ENCODE data around the gene CCDC195.

The CCDC195 gene

DNA sequence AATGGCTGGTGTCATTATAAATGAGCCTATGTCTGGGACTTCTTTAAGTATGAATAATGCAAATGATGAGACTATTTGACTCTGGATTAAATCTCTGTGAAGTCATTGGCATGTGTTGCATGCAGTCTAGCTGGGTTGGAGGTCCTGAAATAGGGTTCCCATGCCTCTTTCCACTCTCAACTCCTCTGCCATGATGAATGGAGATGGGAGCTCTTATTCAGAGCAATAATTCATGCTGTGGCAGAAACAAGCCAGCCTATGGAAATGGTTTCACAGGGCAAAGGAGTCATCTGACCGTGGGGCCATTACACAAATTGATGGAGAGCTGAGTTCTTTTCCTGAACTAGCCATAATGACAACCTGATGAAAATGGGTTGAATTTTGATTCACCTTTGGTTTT lies 15.5 kb upstream of the CCDC195 start:
- Histone ChIP-seq H3K27ac (ENCODE audit: poor library complexity, severe bottlenecking) (no peak overlapping the region), H3K36me3 (ENCODE audit: low read depth) (no peaks in the 10 kb centered on the region), H3K4me3 (ENCODE audit: severe bottlenecking) (no peak overlapping the region), H3K4me1 (ENCODE audit: insufficient read depth, poor library complexity, severe bottlenecking) (no peaks in the 10 kb centered on the region), H3K27me3 (ENCODE audit: insufficient read depth, poor library complexity, severe bottlenecking) (no peaks in the 10 kb centered on the region), H3K9me3 (ENCODE audit: severe bottlenecking) (no peaks in the 10 kb centered on the region)
- DNase-seq (ENCODE audit: low spot score) (no peak), ATAC-seq (ENCODE audit: low read depth) (no peak)
- no peak for TF ChIP-seq CTCF (IDR thresholded peaks at IDR 0.05; ENCODE audit: poor library complexity, severe bottlenecking)

DNA sequence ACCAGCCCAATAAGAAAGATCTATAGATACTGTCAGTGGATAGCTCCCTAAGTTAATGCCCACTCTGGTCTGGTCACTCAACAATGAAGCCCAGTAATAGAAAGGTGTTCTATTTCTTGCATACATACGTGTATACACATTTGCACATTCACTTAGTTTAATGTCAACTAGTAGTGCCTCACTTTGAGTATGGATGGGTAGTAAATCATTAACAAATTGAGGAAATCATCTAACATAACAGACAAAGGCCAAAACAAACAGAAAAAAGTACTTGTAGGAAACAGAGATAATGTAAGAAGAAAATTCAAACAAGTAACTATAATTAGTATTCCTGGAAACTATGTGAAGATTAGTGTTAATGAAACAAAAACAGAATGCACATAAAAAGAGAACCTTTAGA lies 13.3 kb upstream of the CCDC195 start:
- DNase-seq (ENCODE audit: low spot score), result no peak
- no peaks in the 10 kb centered on the region for H3K4me1 ChIP-seq (ENCODE audit: insufficient read depth, poor library complexity, severe bottlenecking)
- H3K36me3 ChIP-seq (ENCODE audit: low read depth), result no peaks in the 10 kb centered on the region
- no peak overlapping the region for H3K4me3 ChIP-seq (ENCODE audit: severe bottlenecking)
- H3K9me3 ChIP-seq (ENCODE audit: severe bottlenecking), result no peaks in the 10 kb centered on the region
- no peak for ATAC-seq (ENCODE audit: low read depth)
- H3K27me3 ChIP-seq (ENCODE audit: insufficient read depth, poor library complexity, severe bottlenecking), result no peaks in the 10 kb centered on the region
- no peak overlapping the region for H3K27ac ChIP-seq (ENCODE audit: poor library complexity, severe bottlenecking)
- TF ChIP-seq CTCF (IDR thresholded peaks at IDR 0.05; ENCODE audit: poor library complexity, severe bottlenecking), result no peak

DNA sequence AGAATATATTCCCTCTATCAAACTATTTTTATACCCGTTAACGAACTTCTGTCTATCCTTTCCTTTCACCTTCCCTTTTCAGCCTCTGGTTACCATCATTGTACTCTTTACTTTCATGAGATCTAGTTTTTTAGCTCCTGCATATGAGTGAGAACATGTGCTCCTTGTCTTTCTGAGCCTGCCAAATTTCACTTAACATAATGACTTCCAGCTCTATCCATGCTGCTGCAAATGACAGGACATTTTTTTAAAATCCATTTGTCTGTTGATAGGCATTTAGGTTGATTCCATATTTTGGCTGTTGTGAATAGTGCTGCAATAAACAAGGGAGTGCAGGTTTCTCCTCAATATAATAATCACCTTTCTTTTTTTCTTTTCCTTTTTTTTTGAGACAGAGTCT lies 8.2 kb upstream of the CCDC195 start:
- DNase-seq (ENCODE audit: low spot score), result no peak
- H3K36me3 ChIP-seq (ENCODE audit: low read depth), result no peaks in the 10 kb centered on the region
- no peaks in the 10 kb centered on the region for H3K4me1 ChIP-seq (ENCODE audit: insufficient read depth, poor library complexity, severe bottlenecking)
- no peak overlapping the region for H3K27ac ChIP-seq (ENCODE audit: poor library complexity, severe bottlenecking)
- no peaks in the 10 kb centered on the region for H3K9me3 ChIP-seq (ENCODE audit: severe bottlenecking)
- no peak for TF ChIP-seq CTCF (IDR thresholded peaks at IDR 0.05; ENCODE audit: poor library complexity, severe bottlenecking)
- H3K4me3 ChIP-seq (ENCODE audit: severe bottlenecking), result no peak overlapping the region
- no peak for ATAC-seq (ENCODE audit: low read depth)
- H3K27me3 ChIP-seq (ENCODE audit: insufficient read depth, poor library complexity, severe bottlenecking), result no peaks in the 10 kb centered on the region

GRCh38 chr2:224723586-224724217 lies 7.5 kb upstream of the CCDC195 start:
- H3K36me3 ChIP-seq (ENCODE audit: low read depth), result no peaks in the 10 kb centered on the region
- H3K4me3 ChIP-seq (ENCODE audit: severe bottlenecking), result no peak overlapping the region
- H3K4me1 ChIP-seq (ENCODE audit: insufficient read depth, poor library complexity, severe bottlenecking), result no peaks in the 10 kb centered on the region
- TF ChIP-seq CTCF (IDR thresholded peaks at IDR 0.05; ENCODE audit: poor library complexity, severe bottlenecking), result no peak
- DNase-seq (ENCODE audit: low spot score) (no peak), ATAC-seq (ENCODE audit: low read depth) (peak; percentile 19; the same call in 1 of the 3 replicates)
- no peak overlapping the region for H3K27ac ChIP-seq (ENCODE audit: poor library complexity, severe bottlenecking)
- H3K27me3 ChIP-seq (ENCODE audit: insufficient read depth, poor library complexity, severe bottlenecking), result no peaks in the 10 kb centered on the region
- no peaks in the 10 kb centered on the region for H3K9me3 ChIP-seq (ENCODE audit: severe bottlenecking)

DNA sequence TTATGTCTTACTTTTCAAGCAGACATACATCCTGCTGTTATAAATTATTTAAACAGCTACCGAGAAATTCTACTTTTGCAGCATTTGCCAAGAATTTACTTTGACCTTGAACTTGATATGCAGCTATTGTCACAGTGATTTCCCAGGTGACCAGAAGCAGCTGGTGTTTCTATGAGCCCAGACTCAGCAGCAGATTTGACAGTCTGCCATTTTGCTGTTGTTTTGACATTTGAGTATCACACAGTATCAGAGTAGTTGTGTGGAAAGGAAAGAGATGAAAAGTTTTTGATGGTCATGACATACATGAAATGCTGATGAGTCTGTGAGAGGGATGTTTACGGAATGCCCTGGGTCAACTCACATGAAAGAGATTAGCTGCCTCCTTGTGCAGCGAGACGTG lies 6.6 kb upstream of the CCDC195 start:
- ATAC-seq (ENCODE audit: low read depth), result no peak
- DNase-seq (ENCODE audit: low spot score), result no peak
- H3K27ac ChIP-seq (ENCODE audit: poor library complexity, severe bottlenecking), result no peak overlapping the region
- TF ChIP-seq CTCF (IDR thresholded peaks at IDR 0.05; ENCODE audit: poor library complexity, severe bottlenecking), result no peak
- H3K9me3 ChIP-seq (ENCODE audit: severe bottlenecking), result no peaks in the 10 kb centered on the region
- H3K27me3 ChIP-seq (ENCODE audit: insufficient read depth, poor library complexity, severe bottlenecking), result no peaks in the 10 kb centered on the region
- no peak overlapping the region for H3K4me3 ChIP-seq (ENCODE audit: severe bottlenecking)
- no peaks in the 10 kb centered on the region for H3K4me1 ChIP-seq (ENCODE audit: insufficient read depth, poor library complexity, severe bottlenecking)
- H3K36me3 ChIP-seq (ENCODE audit: low read depth), result no peaks in the 10 kb centered on the region
